Stimulated activated CD4-positive, alpha-beta T cell treated with anti-CD3 and anti-CD28 coated beads, Interleukin-2, amount 100 ng/mL, for 48 hours (primary cell): Measurements from ENCODE around the gene KRT38.

Experiments used
- DNase-seq, 2 donors: peaks; one replicate each; pipeline ENCODE4 v3.0.0-alpha.2; 2020

Gene KRT38

DNA sequence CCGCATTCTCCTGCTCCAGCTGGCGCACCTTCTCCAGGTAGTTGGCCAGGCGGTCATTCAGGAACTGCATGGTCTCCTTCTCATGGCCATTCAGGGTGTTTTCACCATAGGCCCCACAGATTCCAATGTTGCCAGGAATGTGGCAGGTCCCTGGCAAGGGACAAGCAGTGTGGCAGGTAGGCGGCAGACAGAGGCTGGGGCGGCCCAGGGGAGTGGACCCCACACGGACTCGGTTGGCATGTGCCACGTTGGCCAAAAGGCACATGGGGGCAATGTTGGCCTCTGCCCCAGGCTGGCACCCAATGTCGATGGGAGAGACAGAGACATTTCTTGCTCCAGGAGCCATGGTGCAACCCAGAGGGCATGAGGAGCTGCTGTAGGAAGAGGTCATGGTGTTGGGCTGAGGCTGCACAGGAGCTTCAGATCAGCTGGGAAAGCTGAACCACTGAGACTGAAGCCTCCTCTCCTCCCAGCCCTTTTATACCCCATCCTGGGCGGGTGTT is at the start of gene KRT38:
Gene KRT38, minus strand, starts transcription at position 453 of the 503 bp plus-strand sequence. Its CDS starts 62 bp downstream, at position 391.
- DNase-seq, result no peak

DNA sequence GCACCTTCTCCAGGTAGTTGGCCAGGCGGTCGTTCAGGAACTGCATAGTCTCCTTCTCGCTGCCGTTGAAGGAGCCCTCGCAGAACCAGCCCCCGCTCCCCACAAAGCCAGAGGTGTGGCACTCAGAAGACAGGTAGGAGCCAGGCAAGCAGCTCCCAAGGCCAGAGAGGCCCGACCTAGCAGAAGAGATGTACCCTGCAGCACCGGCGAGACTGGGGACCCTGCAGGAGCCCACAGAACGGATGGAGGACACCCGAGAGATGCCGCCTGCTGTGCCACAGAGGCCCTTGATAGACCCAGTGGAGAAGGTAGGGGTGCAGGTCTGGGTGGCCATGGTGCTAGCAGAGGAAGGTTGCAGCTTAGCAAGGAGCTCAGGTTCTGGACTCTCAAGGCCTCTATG is 48.7 kb upstream of the KRT38 start, which contains the start of gene KRT36:
Gene KRT36, minus strand, starts transcription at position 380 of the 400 bp plus-strand sequence. Its CDS starts 46 bp downstream, at position 334.
- no peak for DNase-seq

DNA sequence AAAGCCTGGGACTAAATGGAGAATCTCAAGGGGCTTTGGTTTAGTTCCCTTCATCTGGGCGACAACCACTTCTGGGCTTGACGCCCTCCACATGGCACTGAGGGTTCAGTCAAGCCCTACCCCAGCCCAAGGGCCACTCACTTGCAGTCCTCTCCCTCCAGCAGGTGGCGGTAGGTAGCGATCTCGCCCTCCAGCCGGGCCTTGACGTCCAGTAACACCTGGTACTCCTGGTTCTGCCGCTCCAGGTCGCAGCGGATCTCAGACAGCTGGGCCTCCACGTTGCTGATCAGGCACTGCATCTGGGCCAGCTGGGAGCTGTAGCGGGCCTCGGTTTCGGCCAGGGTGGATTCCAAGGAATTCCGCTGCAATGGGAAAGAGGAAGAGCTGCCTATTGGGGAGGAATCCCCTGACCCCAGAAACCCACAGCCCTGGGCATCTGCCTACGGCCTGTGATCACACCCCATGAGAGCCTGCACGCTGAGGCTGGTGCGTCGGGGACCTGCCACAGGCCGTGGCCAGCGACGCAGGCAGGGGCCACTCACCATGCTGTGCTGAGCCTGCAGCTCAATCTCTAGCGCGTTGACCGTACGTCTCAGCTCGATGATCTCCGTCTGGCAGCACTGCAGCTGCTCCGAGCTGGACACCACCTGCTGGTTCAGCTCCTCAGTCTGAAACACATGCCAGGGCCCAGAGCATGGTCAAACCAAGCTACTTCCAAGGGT is 46.2 kb upstream of the KRT38 start:
- DNase-seq, result peak; percentile 38 to 49

GRCh38 chr17:41486316-41486715 is 45.5 kb upstream of the KRT38 start:
- DNase-seq, result no peak

GRCh38 chr17:41484920-41485904 is 44.4 kb upstream of the KRT38 start:
- DNase-seq, result no peak

DNA sequence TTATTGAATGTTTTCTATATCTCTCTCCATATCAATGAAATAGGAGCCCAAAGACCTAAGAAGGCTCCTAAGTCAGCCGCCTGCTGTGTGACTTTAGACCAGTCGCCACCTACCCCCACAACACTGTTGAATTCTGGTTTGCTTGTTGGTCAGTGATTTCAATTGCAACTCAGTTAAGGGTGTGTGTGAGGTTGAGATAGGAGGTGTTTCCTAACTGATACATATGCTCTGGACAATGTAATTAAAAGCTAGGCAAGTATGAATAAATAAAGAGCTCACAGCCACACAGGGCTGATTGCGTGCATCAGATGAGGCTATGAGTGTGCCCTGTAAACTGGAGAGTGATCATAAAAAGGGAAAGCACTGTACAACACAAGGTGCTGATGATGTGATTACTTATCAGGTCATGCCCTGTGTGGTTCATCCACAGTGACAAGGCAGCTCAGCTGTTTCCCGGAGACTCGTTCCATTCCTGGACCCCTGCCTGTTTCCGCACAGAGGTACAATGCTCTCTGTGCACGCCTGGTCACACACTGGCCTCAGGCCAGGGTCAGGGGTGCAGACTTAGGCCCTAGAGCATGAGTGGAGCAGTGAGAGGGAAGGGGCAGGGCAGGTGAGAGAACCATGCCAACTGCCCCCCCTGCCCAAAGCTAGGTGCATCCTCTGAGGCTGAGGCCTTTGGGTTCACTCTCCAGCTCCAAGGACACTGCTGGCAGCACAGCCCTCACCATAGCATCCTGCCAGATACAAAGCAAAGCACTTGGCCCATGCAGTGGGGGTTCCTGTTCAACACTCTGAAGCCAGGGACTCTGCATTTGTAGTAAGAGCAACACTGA is 43.4 kb upstream of the KRT38 start:
- no peak for DNase-seq

DNA sequence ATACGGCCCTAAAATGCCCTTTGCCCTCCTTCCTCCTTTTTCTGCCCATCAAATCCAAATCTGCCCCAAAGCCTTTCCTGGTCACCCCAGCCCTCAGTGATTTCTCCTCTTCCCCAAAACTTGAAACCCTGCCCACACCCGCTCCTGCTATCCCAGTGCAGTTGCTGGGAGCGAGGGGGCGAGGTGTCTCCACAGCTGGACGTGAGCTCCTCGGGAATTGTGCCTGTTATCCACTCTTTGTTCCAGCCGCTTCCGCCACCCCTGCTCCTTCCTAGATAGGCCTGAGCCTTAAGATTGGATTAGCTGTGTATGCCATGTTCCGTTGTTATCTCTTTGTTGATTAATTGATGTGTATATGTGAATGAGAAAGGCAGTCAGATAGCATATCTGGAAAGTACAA is 42.7 kb upstream of the KRT38 start:
- no peak for DNase-seq

- DNase-seq, result no peak
These were observed 40.3 kb upstream of the KRT38 start, which contains the start of gene KRT35 for GRCh38 chr17:41481036-41481435. Gene KRT35 (minus strand): TSS chr17:41481151. CDS start chr17:41481097, 54 bp downstream.

- DNase-seq, result no peak
These were observed 39.8 kb upstream of the KRT38 start for GRCh38 chr17:41480581-41480980.

DNA sequence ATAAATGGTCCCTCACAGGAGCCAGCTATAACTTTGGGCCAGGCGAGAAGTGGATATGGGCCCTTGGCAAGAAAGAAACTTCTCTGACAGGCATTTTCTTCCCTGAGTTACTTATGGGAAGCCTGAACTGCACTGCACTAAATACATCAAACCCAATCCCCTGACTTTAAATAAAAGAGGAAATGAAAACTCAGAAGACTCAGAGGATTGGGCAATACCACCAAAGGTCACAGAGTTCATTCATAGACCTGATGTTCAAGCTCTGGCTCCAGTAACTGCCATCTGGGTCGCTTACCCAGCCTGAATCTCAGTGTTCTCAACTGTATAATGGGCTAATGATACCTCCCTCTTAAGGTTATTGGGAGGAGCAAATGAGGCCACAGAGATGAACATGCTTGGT is 39.4 kb upstream of the KRT38 start:
- no peak for DNase-seq

DNA sequence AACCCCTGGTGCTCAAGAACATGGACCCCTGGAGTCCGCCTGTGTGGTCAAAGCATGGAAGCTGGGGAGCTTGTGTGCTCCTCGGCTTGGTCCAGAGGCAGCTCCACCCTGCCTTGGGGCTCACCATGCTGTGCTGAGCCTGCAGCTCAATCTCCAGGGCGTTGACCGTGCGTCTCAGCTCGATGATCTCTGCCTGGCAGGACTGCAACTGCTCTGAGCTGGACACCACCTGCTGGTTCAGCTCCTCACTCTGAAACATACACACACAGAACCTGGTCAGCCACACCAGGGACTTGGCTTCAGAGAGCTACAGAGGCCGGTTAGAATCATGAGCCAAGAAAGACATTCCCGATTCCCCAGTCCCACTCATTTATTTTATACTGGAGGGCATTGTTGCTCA is 37.5 kb upstream of the KRT38 start:
- DNase-seq, result no peak

- no peak for DNase-seq
These were observed 36.4 kb upstream of the KRT38 start for GRCh38 chr17:41476866-41477815.

GRCh38 chr17:41475421-41475820 is 34.6 kb upstream of the KRT38 start:
- no peak for DNase-seq

- no peak for DNase-seq
These were observed 34.1 kb upstream of the KRT38 start for GRCh38 chr17:41474863-41475262.

GRCh38 chr17:41468346-41468745 is 27.6 kb upstream of the KRT38 start:
- no peak for DNase-seq

GRCh38 chr17:41467561-41467960 is 26.8 kb upstream of the KRT38 start:
- DNase-seq, result no peak

DNA sequence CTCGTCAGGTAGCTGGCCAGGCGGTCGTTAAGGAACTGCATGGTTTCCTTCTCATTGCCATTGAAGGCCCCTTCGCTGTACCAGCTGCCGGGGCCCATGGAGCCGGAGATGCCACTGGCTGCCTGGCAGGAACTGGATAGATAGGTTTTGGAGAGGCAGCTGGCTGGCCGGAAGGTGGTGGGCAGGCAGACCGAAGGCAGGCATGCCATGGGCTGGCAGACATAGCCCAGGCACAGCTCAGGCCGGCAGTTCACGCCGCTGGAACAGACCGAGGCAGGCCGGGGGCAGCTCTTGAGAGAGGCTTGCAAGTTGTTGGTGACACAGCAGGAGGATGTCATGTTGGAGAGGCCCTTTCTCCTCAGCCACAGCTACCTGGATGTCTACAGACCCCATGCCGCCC is 26.2 kb upstream of the KRT38 start, which contains the start of gene KRT32:
Gene KRT32, minus strand, starts transcription at position 399 of the 400 bp plus-strand sequence. Its CDS starts 61 bp downstream, at position 338.
- DNase-seq, result no peak

GRCh38 chr17:41464682-41465081 is 23.9 kb upstream of the KRT38 start:
- no peak for DNase-seq

DNA sequence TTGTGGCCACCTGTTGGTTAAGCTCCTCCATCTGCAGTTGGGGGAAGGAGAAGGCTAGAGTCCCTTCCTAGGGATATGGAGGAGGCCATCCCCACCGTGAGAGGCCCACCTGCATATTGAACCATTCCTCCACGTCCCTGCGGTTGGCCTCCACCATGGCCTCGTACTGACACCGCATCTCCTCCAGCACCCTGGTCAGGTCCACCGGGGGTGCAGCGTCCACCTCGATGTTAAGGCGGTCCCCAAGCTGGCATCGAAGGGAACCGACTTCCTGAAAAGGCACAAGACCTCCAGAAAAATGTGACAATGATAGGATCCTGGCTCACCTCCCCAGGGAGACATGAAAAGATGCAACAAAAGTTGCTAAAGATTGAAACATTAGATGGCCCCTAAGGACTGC is 23.4 kb upstream of the KRT38 start:
- DNase-seq, result no peak

DNA sequence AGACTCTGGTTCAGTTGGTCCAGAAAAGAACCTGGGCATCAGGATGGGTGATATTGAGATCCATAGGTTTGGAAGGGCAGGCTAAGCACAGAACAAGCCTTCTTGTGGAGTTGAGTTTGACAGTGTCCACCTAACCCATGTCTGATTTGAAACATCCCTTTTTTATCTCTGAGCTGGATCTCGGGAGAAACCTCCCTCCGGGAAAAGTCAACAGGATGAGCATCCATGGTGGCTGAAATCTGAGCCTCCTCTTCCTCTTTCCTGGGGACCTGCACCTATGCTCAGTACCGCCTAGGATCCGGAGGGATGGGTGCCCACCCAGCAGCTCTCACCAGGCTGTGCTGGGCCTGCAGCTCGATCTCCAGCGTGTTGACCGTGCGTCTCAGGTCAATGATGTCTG is 23.0 kb upstream of the KRT38 start:
- no peak for DNase-seq

DNA sequence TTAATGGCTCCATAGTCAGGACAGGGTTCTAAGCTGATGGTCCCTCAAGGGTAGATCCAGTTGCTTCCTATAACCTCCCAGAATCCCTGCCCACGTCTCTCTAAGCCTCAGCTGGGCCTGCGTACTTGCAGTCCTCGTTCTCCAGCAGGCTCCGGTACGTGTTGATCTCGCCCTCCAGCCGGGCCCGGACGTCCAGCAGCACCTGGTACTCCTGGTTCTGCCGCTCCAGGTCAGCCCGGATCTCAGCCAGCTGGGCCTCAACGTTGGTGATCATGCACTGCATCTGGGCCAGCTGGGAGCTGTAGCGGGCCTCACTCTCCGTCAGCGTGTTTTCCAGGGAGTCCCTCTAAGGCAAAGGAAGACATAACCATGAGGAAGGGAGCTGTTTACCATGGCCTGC is 21.9 kb upstream of the KRT38 start:
- DNase-seq, result no peak
